Rectal smooth muscle tissue (tissue), 1 donor: ENCODE measurements around the gene GDF10.

Experiments
- H3K27ac ChIP-seq: one replicate; pipeline ENCODE4 v1.7.0; 2013; ENCODE audit warnings: low read depth, low read length, inconsistent platforms
- H3K27me3 ChIP-seq: one replicate; pipeline ENCODE4 v1.7.0; 2013; ENCODE audit warnings: low read length; ENCODE audit not compliant: control insufficient read depth, insufficient read depth
- H3K36me3 ChIP-seq: one replicate; pipeline ENCODE4 v1.7.0; 2013; ENCODE audit warnings: low read length; ENCODE audit not compliant: control insufficient read depth, insufficient read depth
- H3K4me1 ChIP-seq: one replicate; pipeline ENCODE4 v1.7.0; 2013; ENCODE audit warnings: low read length; ENCODE audit not compliant: control insufficient read depth, insufficient read depth
- H3K4me3 ChIP-seq: one replicate; pipeline ENCODE4 v1.7.0; 2013; ENCODE audit warnings: low read length
- H3K9ac ChIP-seq: one replicate; pipeline ENCODE4 v1.7.0; 2013; ENCODE audit warnings: low read length

GDF10 gene

GRCh38 chr10:47348138-47348651 is 48.2 kb downstream of the GDF10 start, which contains the start of gene RBP3:
RBP3 (plus strand) TSS chr10:47348363; CDS start chr10:47348485, 122 bp downstream.
- no peak within 1 kb of the TSS for H3K9ac ChIP-seq
- H3K27me3 ChIP-seq = no peaks in the 10 kb centered on the region
- H3K36me3 ChIP-seq = no peaks in the 10 kb centered on the region
- no peak within 1 kb of the TSS for H3K27ac ChIP-seq
- H3K4me1 ChIP-seq = no peaks in the 10 kb centered on the region
- H3K4me3 ChIP-seq = no peak within 1 kb of the TSS

GRCh38 chr10:47348661-47349470 is 48.9 kb downstream of the GDF10 start:
- Histone ChIP-seq H3K27me3 (no peaks in the 10 kb centered on the region), H3K27ac (no peak overlapping the region), H3K4me1 (no peaks in the 10 kb centered on the region), H3K4me3 (no peak overlapping the region), H3K9ac (no peak overlapping the region), H3K36me3 (no peaks in the 10 kb centered on the region)

GRCh38 chr10:47349516-47349915 is 49.5 kb downstream of the GDF10 start:
- Histone ChIP-seq H3K4me3 (no peak overlapping the region), H3K27ac (no peak overlapping the region), H3K36me3 (no peaks in the 10 kb centered on the region), H3K27me3 (no peaks in the 10 kb centered on the region), H3K9ac (no peak overlapping the region), H3K4me1 (no peaks in the 10 kb centered on the region)

- Histone ChIP-seq H3K9ac (no peak overlapping the region), H3K27me3 (no peaks in the 10 kb centered on the region), H3K4me1 (no peaks in the 10 kb centered on the region), H3K4me3 (no peak overlapping the region), H3K36me3 (no peaks in the 10 kb centered on the region), H3K27ac (no peak overlapping the region)
Observed at GRCh38 chr10:47349941-47350371, 50.0 kb downstream of the GDF10 start.

GRCh38 chr10:47350671-47351640 is 51.0 kb downstream of the GDF10 start:
- no peak overlapping the region for H3K4me3 ChIP-seq
- H3K4me1 ChIP-seq = no peaks in the 10 kb centered on the region
- H3K36me3 ChIP-seq = no peaks in the 10 kb centered on the region
- no peak overlapping the region for H3K9ac ChIP-seq
- no peaks in the 10 kb centered on the region for H3K27me3 ChIP-seq
- no peak overlapping the region for H3K27ac ChIP-seq

GRCh38 chr10:47351899-47352815 is 52.2 kb downstream of the GDF10 start:
- Histone ChIP-seq H3K27me3 (no peaks in the 10 kb centered on the region), H3K4me1 (no peaks in the 10 kb centered on the region), H3K36me3 (no peaks in the 10 kb centered on the region), H3K4me3 (no peak overlapping the region), H3K27ac (no peak overlapping the region), H3K9ac (no peak overlapping the region)

GRCh38 chr10:47353351-47353750 is 53.4 kb downstream of the GDF10 start:
- no peak overlapping the region for H3K27ac ChIP-seq
- H3K9ac ChIP-seq = no peak overlapping the region
- H3K27me3 ChIP-seq = no peaks in the 10 kb centered on the region
- H3K4me1 ChIP-seq = no peaks in the 10 kb centered on the region
- no peaks in the 10 kb centered on the region for H3K36me3 ChIP-seq
- no peak overlapping the region for H3K4me3 ChIP-seq

- no peaks in the 10 kb centered on the region for H3K4me1 ChIP-seq
- no peaks in the 10 kb centered on the region for H3K36me3 ChIP-seq
- H3K27me3 ChIP-seq = no peaks in the 10 kb centered on the region
- H3K9ac ChIP-seq = no peak overlapping the region
- H3K27ac ChIP-seq = no peak overlapping the region
- H3K4me3 ChIP-seq = no peak overlapping the region
Observed at GRCh38 chr10:47354165-47354564, 54.2 kb downstream of the GDF10 start.

- no peaks in the 10 kb centered on the region for H3K4me1 ChIP-seq
- no peaks in the 10 kb centered on the region for H3K36me3 ChIP-seq
- H3K9ac ChIP-seq = no peak overlapping the region
- no peak overlapping the region for H3K27ac ChIP-seq
- no peaks in the 10 kb centered on the region for H3K27me3 ChIP-seq
- no peak overlapping the region for H3K4me3 ChIP-seq
Observed at GRCh38 chr10:47354900-47355299, 54.9 kb downstream of the GDF10 start.

GRCh38 chr10:47356708-47357107 is 56.7 kb downstream of the GDF10 start:
- Histone ChIP-seq H3K4me3 (no peak overlapping the region), H3K36me3 (no peaks in the 10 kb centered on the region), H3K27me3 (no peaks in the 10 kb centered on the region), H3K9ac (no peak overlapping the region), H3K4me1 (no peaks in the 10 kb centered on the region), H3K27ac (no peak overlapping the region)

GRCh38 chr10:47357131-47357582 is 57.2 kb downstream of the GDF10 start:
- no peaks in the 10 kb centered on the region for H3K36me3 ChIP-seq
- no peaks in the 10 kb centered on the region for H3K4me1 ChIP-seq
- no peak overlapping the region for H3K27ac ChIP-seq
- H3K9ac ChIP-seq = no peak overlapping the region
- H3K4me3 ChIP-seq = no peak overlapping the region
- H3K27me3 ChIP-seq = no peaks in the 10 kb centered on the region
